ENCODE results near the gene GRIK4.

- TF ChIP-seq REST (IDR thresholded peaks at IDR 0.05; ENCODE audit: borderline replicate concordance) (no peak), EP300 (conservative IDR thresholded peaks at IDR 0.05; ENCODE audit: poor library complexity, severe bottlenecking) (no peak)
Observed at GRCh38 chr11:120520091-120520822, 8.7 kb downstream of the GRIK4 start.

All from neural cell (in vitro differentiated cells).